ENCODE results near the gene FARS2. TPM values are rescaled to one million over a fixed set of nuclear protein-coding genes. Genes with fewer than 3 reads are reported as not detected.
A peak's percentile ranks its signal among the peaks of the same experiment; 100 is the strongest.

Gene FARS2
- total RNA-seq, 1 donor from 2014 or later: 23.3 TPM

- Mint-ChIP-seq H3K9me3 (no peaks in the 10 kb centered on the region), H3K27me3 (ENCODE audit: low read depth) (no peaks in the 10 kb centered on the region), H3K4me3 (no peak overlapping the region), H3K36me3 (ENCODE audit: low read depth) (peaks cover 3% of the 10 kb centered on the region), H3K4me1 (no peaks in the 10 kb centered on the region), H3K27ac (ENCODE audit: unreplicated experiment) (no peak overlapping the region)
- TF ChIP-seq CTCF (conservative IDR thresholded peaks at IDR 0.05): no peak
- DNase-seq (ENCODE audit: low read depth, low spot score): no peak
Observed at GRCh38 chr6:5412017-5412416, 150.7 kb downstream of the FARS2 start.

GRCh38 chr6:5412663-5413062, 151.3 kb downstream of the FARS2 start:
- DNase-seq (ENCODE audit: low read depth, low spot score): no peak

GRCh38 chr6:5416250-5416649, 154.9 kb downstream of the FARS2 start:
- DNase-seq (ENCODE audit: low read depth, low spot score): no peak
- H3K36me3 Mint-ChIP-seq (ENCODE audit: low read depth): peaks cover 16% of the 10 kb centered on the region
- no peaks in the 10 kb centered on the region for H3K27me3 Mint-ChIP-seq (ENCODE audit: low read depth)
- no peak for TF ChIP-seq CTCF (conservative IDR thresholded peaks at IDR 0.05)
- no peak overlapping the region for H3K27ac Mint-ChIP-seq (ENCODE audit: unreplicated experiment)
- no peak overlapping the region for H3K4me3 Mint-ChIP-seq
- no peaks in the 10 kb centered on the region for H3K4me1 Mint-ChIP-seq
- H3K9me3 Mint-ChIP-seq: peaks cover 5% of the 10 kb centered on the region

More at GRCh38 chr6:5412663-5413062, 151.3 kb downstream of the FARS2 start:
- no peaks in the 10 kb centered on the region for H3K27me3 Mint-ChIP-seq (ENCODE audit: low read depth)
- H3K4me3 Mint-ChIP-seq: no peak overlapping the region
- no peak for TF ChIP-seq CTCF (conservative IDR thresholded peaks at IDR 0.05)
- H3K4me1 Mint-ChIP-seq: no peaks in the 10 kb centered on the region
- H3K27ac Mint-ChIP-seq (ENCODE audit: unreplicated experiment): no peak overlapping the region
- H3K36me3 Mint-ChIP-seq (ENCODE audit: low read depth): peaks cover 6% of the 10 kb centered on the region
- peaks cover 3% of the 10 kb centered on the region for H3K9me3 Mint-ChIP-seq

GRCh38 chr6:5422321-5422915, 161.1 kb downstream of the FARS2 start:
- TF ChIP-seq CTCF (conservative IDR thresholded peaks at IDR 0.05): peak; percentile 56
- Mint-ChIP-seq H3K4me3 (no peak overlapping the region), H3K4me1 (peaks cover 4% of the 10 kb centered on the region), H3K36me3 (ENCODE audit: low read depth) (peaks cover 23% of the 10 kb centered on the region), H3K27me3 (ENCODE audit: low read depth) (no peaks in the 10 kb centered on the region), H3K9me3 (peaks cover 5% of the 10 kb centered on the region), H3K27ac (ENCODE audit: unreplicated experiment) (no peak overlapping the region)
- no peak for DNase-seq (ENCODE audit: low read depth, low spot score)

- H3K27me3 Mint-ChIP-seq (ENCODE audit: low read depth): no peaks in the 10 kb centered on the region
- H3K4me1 Mint-ChIP-seq: peaks cover 4% of the 10 kb centered on the region
- H3K4me3 Mint-ChIP-seq: no peak overlapping the region
- no peak for DNase-seq (ENCODE audit: low read depth, low spot score)
- no peaks in the 10 kb centered on the region for H3K9me3 Mint-ChIP-seq
- TF ChIP-seq CTCF (conservative IDR thresholded peaks at IDR 0.05): no peak
- H3K27ac Mint-ChIP-seq (ENCODE audit: unreplicated experiment): peak overlapping the region; percentile 78
- H3K36me3 Mint-ChIP-seq (ENCODE audit: low read depth): peaks cover 18% of the 10 kb centered on the region
Observed at GRCh38 chr6:5423251-5423650, 161.9 kb downstream of the FARS2 start.

All from neural crest cell (in vitro differentiated cells).